Thoracic aorta (tissue), 2 donors: Measurements from ENCODE around the gene PHETA1. TPM values are rescaled to one million over a fixed set of nuclear protein-coding genes. Genes with fewer than 3 reads are reported as not detected.

ENCODE experiments used
- ATAC-seq: fragments of 150-250 bp; one replicate; pipeline ENCODE4 v1.8.0; 2017; ENCODE audit warnings: low read depth; ENCODE audit not compliant: insufficient number of reproducible peaks, low FRiP score
- DNase-seq: peaks from one replicate; pipeline ENCODE4 v3.0.0-alpha.2; 2020; ENCODE audit warnings: low spot score
- H3K27ac ChIP-seq, 2 donors: fragments of 200-600 bp; sonication (generic); 1 replicate in 1 of 2; 2 replicates in 1 of 2; pipeline ENCODE4 v1.5.1; 2016; ENCODE audit warnings: mild to moderate bottlenecking in 2 of 2, moderate library complexity in 2 of 2
- H3K27me3 ChIP-seq: fragments of 200-600 bp; sonication (generic); replicated peaks from 2 replicates; pipeline ENCODE4 v1.6.0; 2016; ENCODE audit warnings: mild to moderate bottlenecking; ENCODE audit not compliant: insufficient read depth
- H3K36me3 ChIP-seq: fragments of 200-600 bp; sonication (generic); one replicate; pipeline ENCODE4 v1.5.1; 2016
- H3K4me1 ChIP-seq, 2 donors: fragments of 200-600 bp; sonication (generic); 1 replicate in 1 of 2; 2 replicates in 1 of 2; pipeline versions ENCODE4 v1.5.1 to v1.6.0; 2016; ENCODE audit warnings: low read depth in 2 of 2, mild to moderate bottlenecking in 1 of 2; ENCODE audit not compliant: control insufficient read depth in 1 of 2
- H3K4me3 ChIP-seq: fragments of 200-600 bp; sonication (generic); 2 replicates; pipeline ENCODE4 v1.5.1; 2016; ENCODE audit warnings: mild to moderate bottlenecking
- H3K9me3 ChIP-seq: fragments of 200-600 bp; sonication (generic); 2 replicates; pipeline ENCODE4 v1.5.1; 2016
- CTCF ChIP-seq: fragments of 200-600 bp; sonication (generic); IDR thresholded peaks from one replicate; pipeline ENCODE4 v1.5.1; 2019; ENCODE audit warnings: antibody characterized with exemption
- total RNA-seq, 2 donors: library from RNA; depleted of rRNA; stranded (reverse); fragments of >200 nt; gene quantifications; one replicate each; pipeline versions ENCODE4 v1.1.0 to v1.2.3, GENCODE V29; 2016

PHETA1 gene
- total RNA-seq, 2 donors from 2014 or later, result 12.6 to 14.7 TPM

- peaks cover 37 to 79% of the 10 kb centered on the region in 2 donors for H3K4me1 ChIP-seq
- no peak for TF ChIP-seq CTCF
- H3K27ac ChIP-seq, result peak overlapping the region; percentile 66 to 80
- no peaks in the 10 kb centered on the region for H3K9me3 ChIP-seq
- no peaks in the 10 kb centered on the region for H3K27me3 ChIP-seq
- ATAC-seq, result no peak
- DNase-seq, result no peak
- peak overlapping the region; percentile 54 for H3K4me3 ChIP-seq
- no peaks in the 10 kb centered on the region for H3K36me3 ChIP-seq
These were observed 41.7 kb upstream of the PHETA1 start for GRCh38 chr12:111410431-111411184.

- Histone ChIP-seq H3K27me3 (no peaks in the 10 kb centered on the region), H3K36me3 (no peaks in the 10 kb centered on the region), H3K4me1 (peaks cover 37 to 82% of the 10 kb centered on the region in 2 donors), H3K9me3 (no peaks in the 10 kb centered on the region), H3K4me3 (peak overlapping the region; percentile 54), H3K27ac (peak overlapping the region; percentile 66 to 80)
- no peak for ATAC-seq
- peak; percentile 13 for DNase-seq
- no peak for TF ChIP-seq CTCF
These were observed 41.0 kb upstream of the PHETA1 start for GRCh38 chr12:111409780-111410430.

GRCh38 chr12:111409403-111409779 is 40.5 kb upstream of the PHETA1 start:
- H3K36me3 ChIP-seq, result no peaks in the 10 kb centered on the region
- DNase-seq, result no peak
- no peaks in the 10 kb centered on the region for H3K27me3 ChIP-seq
- H3K4me3 ChIP-seq, result peak overlapping the region; percentile 54
- H3K9me3 ChIP-seq, result no peaks in the 10 kb centered on the region
- H3K27ac ChIP-seq, result peak overlapping the region; percentile 66 to 80
- TF ChIP-seq CTCF, result no peak
- ATAC-seq, result no peak
- H3K4me1 ChIP-seq, result peaks cover 37 to 87% of the 10 kb centered on the region in 2 donors

GRCh38 chr12:111408686-111409402 is 39.9 kb upstream of the PHETA1 start:
- TF ChIP-seq CTCF, result no peak
- peak overlapping the region; percentile 54 for H3K4me3 ChIP-seq
- peak overlapping the region; percentile 66 to 80 for H3K27ac ChIP-seq
- H3K4me1 ChIP-seq, result peaks cover 37 to 90% of the 10 kb centered on the region in 2 donors
- no peak for ATAC-seq
- no peaks in the 10 kb centered on the region for H3K36me3 ChIP-seq
- H3K9me3 ChIP-seq, result no peaks in the 10 kb centered on the region
- no peak for DNase-seq
- H3K27me3 ChIP-seq, result no peaks in the 10 kb centered on the region

GRCh38 chr12:111408116-111408440 is 39.2 kb upstream of the PHETA1 start:
- Histone ChIP-seq H3K4me3 (peak overlapping the region; percentile 96), H3K36me3 (no peaks in the 10 kb centered on the region), H3K27ac (peak overlapping the region; percentile 66 to 80), H3K27me3 (no peaks in the 10 kb centered on the region), H3K9me3 (no peaks in the 10 kb centered on the region), H3K4me1 (peaks cover 37 to 90% of the 10 kb centered on the region in 2 donors)
- DNase-seq (no peak), ATAC-seq (no peak)
- no peak for TF ChIP-seq CTCF
